Natural killer cell (primary cell): ENCODE results near the gene MYOZ3. TPM values are rescaled to one million over a fixed set of nuclear protein-coding genes. Genes with fewer than 3 reads are reported as not detected.

Experiments used
- ATAC-seq, 3 donors: fragments of 150-1000 bp in 2 of 3; fragments of 200-7000 bp in 1 of 3; cut with Tn5 transposase; 1 replicate in 1 of 3; 2 replicates in 2 of 3; pipeline ENCODE4 v1.10.0; 2021; ENCODE audit warnings: mild to moderate bottlenecking in 2 of 3, moderate library complexity in 2 of 3
- DNase-seq, 2 donors: peaks; one replicate each; pipeline versions ENCODE4 v3.0.0 to v3.0.0-alpha.2; 2013 to 2021; ENCODE audit warnings: mixed read lengths in 1 of 2
- H3K27ac ChIP-seq: one replicate; pipeline ENCODE4 v1.5.1; 2013; ENCODE audit warnings: mild to moderate bottlenecking, low read length
- H3K27me3 ChIP-seq: one replicate; pipeline ENCODE4 v1.6.1; 2013; ENCODE audit warnings: low read length; ENCODE audit not compliant: control insufficient read depth, insufficient read depth
- H3K36me3 ChIP-seq: one replicate; pipeline ENCODE4 v1.6.1; 2013; ENCODE audit warnings: low read length; ENCODE audit not compliant: control insufficient read depth, insufficient read depth
- H3K4me1 ChIP-seq: one replicate; pipeline ENCODE4 v1.6.1; 2013; ENCODE audit warnings: low read length; ENCODE audit not compliant: control insufficient read depth, insufficient read depth
- H3K4me3 ChIP-seq: one replicate; pipeline ENCODE4 v1.5.1; 2013; ENCODE audit warnings: low read length
- H3K9me3 ChIP-seq: one replicate; pipeline ENCODE4 v1.6.1; 2013; ENCODE audit warnings: low read length; ENCODE audit not compliant: control insufficient read depth, insufficient read depth
- H3K27ac Mint-ChIP-seq, 2 donors: one replicate each; pipeline ENCODE4 v1.8.0; 2022; ENCODE audit warnings: mild to moderate bottlenecking in 2 of 2, mixed read lengths in 2 of 2, moderate library complexity in 1 of 2
- H3K27me3 Mint-ChIP-seq, 2 donors: one replicate each; pipeline ENCODE4 v1.8.0; 2022; ENCODE audit warnings: low read depth in 2 of 2, mixed read lengths in 2 of 2
- H3K36me3 Mint-ChIP-seq: one replicate; pipeline ENCODE4 v1.8.0; 2022; ENCODE audit warnings: mixed read lengths
- H3K4me1 Mint-ChIP-seq, 2 donors: one replicate each; pipeline ENCODE4 v1.8.0; 2022; ENCODE audit warnings: mixed read lengths in 2 of 2
- H3K4me3 Mint-ChIP-seq: one replicate; pipeline ENCODE4 v1.8.0; 2022; ENCODE audit warnings: mild to moderate bottlenecking, moderate library complexity, mixed read lengths
- H3K9me3 Mint-ChIP-seq, 2 donors: one replicate each; pipeline ENCODE4 v1.8.0; 2022; ENCODE audit warnings: mixed read lengths in 2 of 2
- CTCF ChIP-seq: fragments of 200-600 bp; IDR thresholded peaks from one replicate; pipeline ENCODE4 v1.8.0; 2022; ENCODE audit warnings: antibody characterized with exemption
- WGBS: methylation state at CpG from one replicate; pipeline ENCODE4 v1.1.7; 2013; ENCODE audit warnings: missing lambda C conversion rate; ENCODE audit not compliant: insufficient coverage; 5-methylcytosine and 5-hydroxymethylcytosine counted together
- intact Hi-C: fragments of 100-400 bp; cut with micrococcal nuclease; formaldehyde crosslinking; loops from one replicate; pipeline ENCODE4 v1.14.2; 2022
- total RNA-seq, 4 donors: library from RNA; stranded (reverse); fragments of 120-200 nt in 1 of 4; gene quantifications; one replicate each; pipeline versions ENCODE4 v1.2.3 to v1.2.4, GENCODE V29; 2013 to 2022

The MYOZ3 gene
- total RNA-seq, 3 donors from 2014 or later (not counting 1 experiment from before 2014, with no cell fraction given) = not detected

- Histone ChIP-seq H3K4me1 (no peaks in the 10 kb centered on the region), H3K36me3 (no peaks in the 10 kb centered on the region), H3K27ac (no peak overlapping the region), H3K4me3 (no peak overlapping the region), H3K27me3 (no peaks in the 10 kb centered on the region), H3K9me3 (no peaks in the 10 kb centered on the region)
- Mint-ChIP-seq H3K36me3 (no peaks in the 10 kb centered on the region), H3K4me3 (no peak overlapping the region), H3K27ac (no peak overlapping the region), H3K4me1 (no peaks in the 10 kb centered on the region), H3K9me3 (no peaks in the 10 kb centered on the region), H3K27me3 (peaks cover 5 to 16% of the 10 kb centered on the region in 2 donors)
- DNase-seq (no peak), ATAC-seq (no peak)
- no peak for TF ChIP-seq CTCF
- intact Hi-C loops = no loop called here
- WGBS = 92% methylated on average over 5 of the region's 5 CpGs
These were observed 18.5 kb upstream of the MYOZ3 start for GRCh38 chr5:150642567-150642927.

- H3K36me3 Mint-ChIP-seq = no peaks in the 10 kb centered on the region
- no peak for TF ChIP-seq CTCF
- DNase-seq = no peak
- Histone ChIP-seq H3K9me3 (no peaks in the 10 kb centered on the region), H3K36me3 (no peaks in the 10 kb centered on the region), H3K27ac (no peak overlapping the region), H3K4me1 (no peaks in the 10 kb centered on the region), H3K4me3 (no peak overlapping the region), H3K27me3 (no peaks in the 10 kb centered on the region)
- no peaks in the 10 kb centered on the region for H3K4me1 Mint-ChIP-seq
- WGBS = 93% methylated on average over 9 of the region's 12 CpGs
- no peaks in the 10 kb centered on the region for H3K9me3 Mint-ChIP-seq
- intact Hi-C loops = no loop called here
- ATAC-seq = no peak
- no peak overlapping the region for H3K4me3 Mint-ChIP-seq
- peaks cover 6 to 10% of the 10 kb centered on the region in 2 donors for H3K27me3 Mint-ChIP-seq
- H3K27ac Mint-ChIP-seq = no peak overlapping the region
These were observed 17.9 kb upstream of the MYOZ3 start for GRCh38 chr5:150642991-150643710.

GRCh38 chr5:150644058-150644457, 17.0 kb upstream of the MYOZ3 start:
- Histone ChIP-seq H3K27ac (no peak overlapping the region), H3K4me3 (no peak overlapping the region), H3K9me3 (no peaks in the 10 kb centered on the region), H3K36me3 (no peaks in the 10 kb centered on the region), H3K4me1 (no peaks in the 10 kb centered on the region), H3K27me3 (no peaks in the 10 kb centered on the region)
- ATAC-seq (no peak), DNase-seq (no peak)
- H3K4me3 Mint-ChIP-seq = no peak overlapping the region
- 91% methylated on average over 5 of the region's 5 CpGs for WGBS
- H3K27me3 Mint-ChIP-seq = peaks cover 6% of the 10 kb centered on the region in 2 donors
- H3K36me3 Mint-ChIP-seq = no peaks in the 10 kb centered on the region
- intact Hi-C loops = no loop called here
- no peak overlapping the region for H3K27ac Mint-ChIP-seq
- H3K4me1 Mint-ChIP-seq = no peaks in the 10 kb centered on the region
- no peaks in the 10 kb centered on the region for H3K9me3 Mint-ChIP-seq
- no peak for TF ChIP-seq CTCF

GRCh38 chr5:150644514-150644913, 16.5 kb upstream of the MYOZ3 start:
- intact Hi-C loops = no loop called here
- DNase-seq = no peak

More at GRCh38 chr5:150644514-150644913, 16.5 kb upstream of the MYOZ3 start:
- TF ChIP-seq CTCF = no peak
- no peak overlapping the region for H3K27ac Mint-ChIP-seq
- H3K27me3 ChIP-seq = no peaks in the 10 kb centered on the region
- no peak overlapping the region for H3K27ac ChIP-seq
- no peak for ATAC-seq
- no peaks in the 10 kb centered on the region for H3K36me3 Mint-ChIP-seq
- no peaks in the 10 kb centered on the region for H3K9me3 ChIP-seq
- peaks cover 6% of the 10 kb centered on the region in 2 donors for H3K27me3 Mint-ChIP-seq
- no peak overlapping the region for H3K4me3 Mint-ChIP-seq
- no peaks in the 10 kb centered on the region for H3K36me3 ChIP-seq
- H3K4me1 Mint-ChIP-seq = no peaks in the 10 kb centered on the region
- no peaks in the 10 kb centered on the region for H3K9me3 Mint-ChIP-seq
- no peak overlapping the region for H3K4me3 ChIP-seq
- H3K4me1 ChIP-seq = no peaks in the 10 kb centered on the region
- WGBS = 87% methylated on average over 2 of the region's 2 CpGs
